Measurements from ENCODE around the gene ANKUB1. TPM values are rescaled to one million over a fixed set of nuclear protein-coding genes. Genes with fewer than 3 reads are reported as not detected.

ANKUB1 gene, protein sequence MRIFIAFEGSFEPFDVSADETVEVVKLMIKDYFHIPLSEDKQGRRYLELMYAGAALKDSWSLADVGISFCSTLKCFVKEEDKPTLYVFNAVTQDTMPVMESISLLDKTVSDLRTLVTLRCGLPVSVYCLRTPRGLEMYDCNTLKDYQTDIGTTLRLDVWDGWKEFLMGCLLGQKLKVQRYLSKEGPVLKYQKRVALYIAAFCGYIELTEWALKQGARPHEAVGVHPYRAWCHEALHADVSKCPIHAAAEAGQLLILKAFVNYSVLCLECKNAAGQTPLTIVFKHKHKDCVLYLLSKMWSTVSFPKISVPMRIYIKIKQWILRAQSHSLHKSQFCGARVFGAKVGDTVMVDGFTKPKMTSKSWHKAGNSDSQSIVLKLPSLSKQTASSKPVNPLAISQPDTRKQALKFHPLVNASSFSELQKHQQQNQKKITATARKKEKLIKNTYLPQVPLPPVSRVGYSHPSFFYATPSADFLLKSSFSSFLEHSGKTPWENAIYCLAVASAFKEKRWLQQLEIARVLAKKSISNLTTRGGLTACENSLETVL
- not detected in 5 replicates for total RNA-seq (2022; extraction: Qiagen RNA extraction)

GRCh38 chr3:149792452-149793270, at the start of gene ANKUB1:
Gene ANKUB1 (minus strand): TSS chr3:149792554. CDS start chr3:149792366, 188 bp downstream.

GRCh38 chr3:149812606-149813366, 20.4 kb upstream of the ANKUB1 start, which contains the start of gene RNF13:
Gene RNF13 (plus strand): TSS chr3:149813215. CDS start chr3:149846027, 32,812 bp downstream.

DNA sequence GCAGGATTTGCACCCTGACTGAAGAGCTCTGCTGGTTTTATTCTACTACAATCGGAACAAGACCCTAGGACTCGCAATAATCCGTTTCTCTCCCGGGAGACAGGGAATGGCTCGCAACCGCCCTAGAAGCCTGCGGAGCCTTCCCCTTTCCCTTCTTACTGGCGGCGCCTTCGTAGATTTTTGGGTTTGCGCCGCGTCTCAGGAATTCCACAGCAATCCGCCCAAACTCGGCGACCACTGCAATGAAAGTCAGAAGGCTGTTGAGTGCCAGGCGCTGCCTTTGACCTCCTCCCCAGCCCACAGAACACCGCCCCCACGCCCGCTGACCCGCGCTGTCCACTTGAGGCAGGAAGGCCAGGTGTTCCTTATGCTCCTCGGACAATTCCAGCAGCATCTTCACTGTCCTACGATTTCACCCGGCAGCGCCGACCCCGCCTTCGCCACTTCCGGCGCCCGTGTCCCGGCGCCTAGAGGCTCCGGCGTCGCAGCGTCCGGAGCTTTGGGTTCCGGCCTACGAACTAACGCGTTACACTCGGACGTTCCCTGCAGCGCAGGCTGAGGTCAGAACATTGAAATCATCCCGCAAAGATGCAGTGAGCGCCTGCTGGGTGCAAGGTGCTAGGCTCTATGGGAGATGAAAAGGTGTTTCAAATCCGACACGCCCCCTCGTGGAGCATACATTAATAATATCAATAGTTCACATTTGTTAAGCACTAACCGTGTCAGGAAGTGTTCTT, 40.1 kb downstream of the ANKUB1 start, which contains the start of gene COMMD2:
COMMD2 (minus strand) TSS at position 439 of the 737 bp plus-strand sequence; CDS start at position 394, 45 bp downstream.

Other genes with a start within 250 kb of the ANKUB1 start
- gene WWTR1, start 134.5 kb downstream of the ANKUB1 start, total RNA-seq (2022; extraction: Qiagen RNA extraction), result 136 to 167 TPM (median 150 TPM) in 5 replicates
- 29.1 to 39.1 TPM (median 35.1 TPM) in 5 replicates for gene COMMD2, start 40.1 kb downstream of the ANKUB1 start, total RNA-seq (2022; extraction: Qiagen RNA extraction)
- gene RNF13, start 20.7 kb upstream of the ANKUB1 start, total RNA-seq (2022; extraction: Qiagen RNA extraction), result 32.7 to 56.1 TPM (median 37.2 TPM) in 5 replicates
- 143 to 173 TPM (median 152 TPM) in 5 replicates for gene PFN2, start 178.3 kb upstream of the ANKUB1 start, total RNA-seq (2022; extraction: Qiagen RNA extraction)